ENCODE data around the gene TMOD2. TPM values are rescaled to one million over a fixed set of nuclear protein-coding genes. Genes with fewer than 3 reads are reported as not detected.

The TMOD2 gene
- polyA plus RNA-seq, 3 donors = 5.8 to 12.7 (median 6.2) TPM

- H3K9me3 ChIP-seq (replicated peaks in 1 of 2; ENCODE audit: control insufficient read depth in 1 of 2, insufficient read depth in 1 of 2, low read length in 2 of 2) = no peaks in the 10 kb centered on the region
- peak in 1 of 3 donors; percentile 20 for DNase-seq
- H3K36me3 Mint-ChIP-seq = no peaks in the 10 kb centered on the region
- intact Hi-C loops (cut with micrococcal nuclease) = no loop called here
- no peaks in the 10 kb centered on the region for H3K36me3 ChIP-seq (replicated peaks in 1 of 2; ENCODE audit: control insufficient read depth in 1 of 2, insufficient read depth in 2 of 2, low read length in 2 of 2)
- peaks cover 0 to 4% (median 0%) of the 10 kb centered on the region in 7 donors for H3K9me3 Mint-ChIP-seq
- H3K27ac Mint-ChIP-seq = peak overlapping the region in 6 of 7 donors; percentile 31 to 90 (median 84)
- peak overlapping the region; percentile 61 to 84 (median 72) for H3K4me3 ChIP-seq (replicated peaks in 1 of 3; ENCODE audit: low read depth in 2 of 3, low read length in 3 of 3)
- H3K27me3 Mint-ChIP-seq (ENCODE audit: low read depth in 3 of 3) = peaks cover 14 to 17% (median 16%) of the 10 kb centered on the region in 3 donors
- peak overlapping the region; percentile 95 to 98 for H3K4me3 Mint-ChIP-seq
- peak overlapping the region; percentile 89 for H3K4me2 ChIP-seq (replicated peaks; ENCODE audit: extremely low read depth, low read length, poor library complexity, severe bottlenecking)
- peak overlapping the region; percentile 54 for H3K9ac ChIP-seq (ENCODE audit: insufficient read depth, low read length, poor library complexity, severe bottlenecking)
- H3K79me2 ChIP-seq (ENCODE audit: insufficient read depth, low read length) = peaks cover 33% of the 10 kb centered on the region
- TF ChIP-seq, protein P1, sequence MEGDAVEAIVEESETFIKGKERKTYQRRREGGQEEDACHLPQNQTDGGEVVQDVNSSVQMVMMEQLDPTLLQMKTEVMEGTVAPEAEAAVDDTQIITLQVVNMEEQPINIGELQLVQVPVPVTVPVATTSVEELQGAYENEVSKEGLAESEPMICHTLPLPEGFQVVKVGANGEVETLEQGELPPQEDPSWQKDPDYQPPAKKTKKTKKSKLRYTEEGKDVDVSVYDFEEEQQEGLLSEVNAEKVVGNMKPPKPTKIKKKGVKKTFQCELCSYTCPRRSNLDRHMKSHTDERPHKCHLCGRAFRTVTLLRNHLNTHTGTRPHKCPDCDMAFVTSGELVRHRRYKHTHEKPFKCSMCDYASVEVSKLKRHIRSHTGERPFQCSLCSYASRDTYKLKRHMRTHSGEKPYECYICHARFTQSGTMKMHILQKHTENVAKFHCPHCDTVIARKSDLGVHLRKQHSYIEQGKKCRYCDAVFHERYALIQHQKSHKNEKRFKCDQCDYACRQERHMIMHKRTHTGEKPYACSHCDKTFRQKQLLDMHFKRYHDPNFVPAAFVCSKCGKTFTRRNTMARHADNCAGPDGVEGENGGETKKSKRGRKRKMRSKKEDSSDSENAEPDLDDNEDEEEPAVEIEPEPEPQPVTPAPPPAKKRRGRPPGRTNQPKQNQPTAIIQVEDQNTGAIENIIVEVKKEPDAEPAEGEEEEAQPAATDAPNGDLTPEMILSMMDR (IDR thresholded peaks at IDR 0.05) = no peak
- peak overlapping the region; percentile 80 for H2AFZ ChIP-seq (ENCODE audit: insufficient read depth, low read depth, low read length, poor library complexity, severe bottlenecking)
- peak overlapping the region; percentile 23 to 68 for H3K27ac ChIP-seq (ENCODE audit: low read depth in 1 of 2, low read length in 2 of 2)
- peaks cover 12 to 15% of the 10 kb centered on the region in 2 donors for H3K27me3 ChIP-seq (ENCODE audit: control insufficient read depth in 2 of 2, insufficient read depth in 2 of 2, low read length in 2 of 2)
- H4K20me1 ChIP-seq (ENCODE audit: insufficient read depth, low read length) = peaks cover 36% of the 10 kb centered on the region
- 1% methylated on average over 59 of the region's 71 CpGs for WGBS (ENCODE audit: insufficient coverage)
- H3K4me1 ChIP-seq (ENCODE audit: control insufficient read depth in 1 of 2, insufficient read depth in 2 of 2, low read length in 2 of 2) = peaks cover 56 to 58% of the 10 kb centered on the region in 2 donors
- H3K4me1 Mint-ChIP-seq = peaks cover 59% of the 10 kb centered on the region
Measured at GRCh38 chr15:51751697-51752683, 593 bp downstream of the TMOD2 start.

DNA sequence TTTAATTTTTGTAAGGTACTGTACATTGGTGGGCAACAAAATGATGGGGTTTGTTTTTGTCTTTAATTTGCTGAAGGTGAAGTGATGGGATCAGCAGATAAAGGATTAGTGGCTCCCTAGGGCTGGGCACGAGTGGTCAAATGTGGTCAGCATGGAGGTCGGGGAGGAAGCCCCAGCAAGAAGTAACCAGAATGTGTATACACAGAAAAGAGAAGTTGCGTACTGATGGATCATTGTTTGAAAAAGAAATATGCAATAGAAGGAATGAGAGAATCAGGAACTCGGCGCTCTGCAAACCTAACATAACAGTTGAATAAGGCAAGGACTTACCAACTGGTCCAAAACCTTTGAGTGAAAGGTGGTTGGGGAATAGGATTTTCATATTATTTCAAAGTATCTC lies 1.5 kb downstream of the TMOD2 start:
- H3K27me3 Mint-ChIP-seq (ENCODE audit: low read depth in 3 of 3) = peaks cover 14 to 17% (median 16%) of the 10 kb centered on the region in 3 donors

More for the DNA sequence above, 1.5 kb downstream of the TMOD2 start:
- Mint-ChIP-seq H3K36me3 (peaks cover 2 to 4% of the 10 kb centered on the region in 2 donors), H3K4me1 (peaks cover 64% of the 10 kb centered on the region), H3K9me3 (peaks cover 0 to 4% (median 0%) of the 10 kb centered on the region in 7 donors), H3K4me3 (peak overlapping the region; percentile 95 to 98), H3K27ac (peak overlapping the region; percentile 15 to 90 (median 55))
- peak overlapping the region; percentile 61 to 84 (median 72) for H3K4me3 ChIP-seq (replicated peaks in 1 of 3; ENCODE audit: low read depth in 2 of 3, low read length in 3 of 3)
- H3K4me1 ChIP-seq (ENCODE audit: control insufficient read depth in 1 of 2, insufficient read depth in 2 of 2, low read length in 2 of 2) = peaks cover 64 to 66% of the 10 kb centered on the region in 2 donors
- peak overlapping the region in 1 of 2 donors; percentile 68 for H3K27ac ChIP-seq (ENCODE audit: low read depth in 1 of 2, low read length in 2 of 2)
- peaks cover 41% of the 10 kb centered on the region for H4K20me1 ChIP-seq (ENCODE audit: insufficient read depth, low read length)
- peaks cover 40% of the 10 kb centered on the region for H3K79me2 ChIP-seq (ENCODE audit: insufficient read depth, low read length)
- 0% methylated on average over 2 of the region's 5 CpGs for WGBS (ENCODE audit: insufficient coverage)
- peak overlapping the region; percentile 89 for H3K4me2 ChIP-seq (replicated peaks; ENCODE audit: extremely low read depth, low read length, poor library complexity, severe bottlenecking)
- H3K9me3 ChIP-seq (replicated peaks in 1 of 2; ENCODE audit: control insufficient read depth in 1 of 2, insufficient read depth in 1 of 2, low read length in 2 of 2) = no peaks in the 10 kb centered on the region
- H3K9ac ChIP-seq (ENCODE audit: insufficient read depth, low read length, poor library complexity, severe bottlenecking) = no peak overlapping the region
- no peaks in the 10 kb centered on the region for H3K36me3 ChIP-seq (replicated peaks in 1 of 2; ENCODE audit: control insufficient read depth in 1 of 2, insufficient read depth in 2 of 2, low read length in 2 of 2)
- intact Hi-C loops (cut with micrococcal nuclease) = no loop called here
- H2AFZ ChIP-seq (ENCODE audit: insufficient read depth, low read depth, low read length, poor library complexity, severe bottlenecking) = peak overlapping the region; percentile 80
- H3K27me3 ChIP-seq (ENCODE audit: control insufficient read depth in 2 of 2, insufficient read depth in 2 of 2, low read length in 2 of 2) = peaks cover 12 to 15% of the 10 kb centered on the region in 2 donors
- TF ChIP-seq, protein P1 (IDR thresholded peaks at IDR 0.05) = no peak
- peak; percentile 44 to 75 (median 71) for DNase-seq

Data from CD14-positive monocyte (primary cell).